Measurements from ENCODE around the gene SCARB1.

Gene SCARB1

DNA sequence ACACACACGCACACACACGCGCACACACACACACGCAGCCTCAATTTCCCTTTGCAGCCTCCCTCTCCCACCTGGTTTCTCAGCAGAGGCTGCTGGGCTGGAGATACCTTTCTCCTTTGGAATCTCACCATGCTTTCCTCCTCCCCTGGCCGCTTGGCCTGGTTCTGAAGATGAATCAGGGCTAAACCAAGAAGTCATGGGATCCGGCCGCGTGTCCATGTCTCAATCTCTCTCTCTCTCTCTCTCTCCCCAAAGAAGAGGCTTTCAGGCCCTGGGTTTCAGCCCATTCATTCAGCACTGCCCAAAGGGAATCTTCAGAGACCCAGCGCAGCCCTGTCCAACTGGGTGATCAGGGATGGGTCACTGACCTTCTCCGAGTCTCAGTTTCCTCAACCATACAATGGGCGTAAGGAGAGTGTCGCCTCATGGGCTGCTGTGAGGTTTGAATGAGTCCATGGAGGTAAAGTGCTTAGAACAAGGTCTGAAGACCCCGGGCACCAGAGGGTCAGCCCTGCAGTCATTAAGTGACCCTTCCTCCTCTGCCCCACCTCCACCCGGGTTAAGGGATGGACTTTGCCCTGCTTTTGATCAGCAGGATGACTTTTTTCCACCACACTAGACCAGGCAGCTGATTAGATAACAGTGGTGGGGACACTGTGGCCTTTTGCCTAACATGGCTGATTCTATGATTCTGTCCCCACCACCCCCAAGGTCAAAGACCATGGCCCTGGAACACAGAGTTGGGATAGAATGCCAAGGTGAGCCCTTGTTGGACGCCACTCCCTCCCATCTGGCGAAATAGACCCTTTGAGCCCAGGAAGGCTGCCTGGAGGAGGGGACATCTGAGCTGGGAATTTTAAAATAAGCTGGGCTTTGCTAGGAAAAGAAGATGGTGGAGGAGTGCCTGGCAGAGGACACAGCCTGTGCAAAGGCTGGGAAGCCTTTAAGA, 42.1 kb downstream of the SCARB1 start:
- DNase-seq (ENCODE audit: low read depth), result no peak

DNA sequence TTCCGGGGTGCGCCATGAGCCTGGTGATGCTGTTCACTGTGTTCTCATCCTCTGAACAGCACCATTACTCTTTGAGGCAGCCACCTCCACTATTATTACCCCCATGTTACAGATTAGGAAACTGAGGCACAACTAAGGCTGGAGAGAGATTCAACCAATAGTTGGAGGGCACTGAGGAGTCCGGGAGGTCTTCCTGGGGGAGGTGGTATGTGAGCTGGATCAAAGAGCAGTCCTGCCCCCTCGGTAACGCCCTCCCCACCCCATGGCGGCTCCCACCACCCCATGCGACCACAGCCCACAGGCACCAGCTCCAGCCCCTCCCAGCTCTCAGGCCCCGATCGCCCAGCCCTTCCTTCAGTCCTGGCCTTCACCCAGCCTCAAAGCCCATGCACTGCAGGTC, 43.5 kb downstream of the SCARB1 start:
- DNase-seq (ENCODE audit: low read depth), result no peak

DNA sequence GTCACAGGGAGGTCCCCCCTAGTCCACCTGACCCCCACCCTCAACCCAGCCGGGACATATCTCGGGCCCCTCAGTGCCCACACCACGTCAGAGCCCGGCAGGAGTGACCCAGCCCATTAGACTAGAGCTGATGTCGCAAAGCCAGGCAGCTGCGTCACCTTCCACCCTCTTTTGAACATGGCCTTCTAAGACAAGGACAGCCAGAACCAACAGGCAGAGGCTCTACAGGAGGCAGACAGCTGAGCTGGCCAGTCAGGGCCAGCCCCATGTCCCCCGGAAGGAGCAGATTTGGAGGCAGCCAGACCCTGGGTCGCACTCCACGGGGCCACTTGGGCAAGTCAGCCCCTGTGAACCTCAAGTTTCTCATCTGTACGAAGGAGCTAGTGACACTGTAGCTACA, 44.1 kb downstream of the SCARB1 start:
- no peak for DNase-seq (ENCODE audit: low read depth)

DNA sequence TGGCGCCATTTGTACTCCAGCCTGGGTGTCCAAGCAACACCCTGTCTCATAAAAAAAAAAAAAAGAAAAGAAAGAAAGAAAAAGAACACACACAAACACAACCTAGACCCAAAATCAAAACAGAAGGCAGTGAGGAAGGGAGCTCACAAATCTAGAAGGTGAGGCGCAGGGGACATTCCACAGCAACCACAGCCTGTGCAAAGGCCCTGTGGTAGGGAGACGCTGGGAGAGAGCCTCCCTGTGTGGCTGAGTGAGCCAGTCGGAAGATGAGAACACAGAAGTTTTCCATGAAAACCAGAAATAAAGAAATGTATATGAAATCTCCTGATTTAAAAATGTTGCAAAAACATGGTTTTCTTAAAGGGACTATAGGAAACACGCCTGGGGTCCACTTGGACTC, 44.6 kb downstream of the SCARB1 start:
- DNase-seq (ENCODE audit: low read depth), result no peak

DNA sequence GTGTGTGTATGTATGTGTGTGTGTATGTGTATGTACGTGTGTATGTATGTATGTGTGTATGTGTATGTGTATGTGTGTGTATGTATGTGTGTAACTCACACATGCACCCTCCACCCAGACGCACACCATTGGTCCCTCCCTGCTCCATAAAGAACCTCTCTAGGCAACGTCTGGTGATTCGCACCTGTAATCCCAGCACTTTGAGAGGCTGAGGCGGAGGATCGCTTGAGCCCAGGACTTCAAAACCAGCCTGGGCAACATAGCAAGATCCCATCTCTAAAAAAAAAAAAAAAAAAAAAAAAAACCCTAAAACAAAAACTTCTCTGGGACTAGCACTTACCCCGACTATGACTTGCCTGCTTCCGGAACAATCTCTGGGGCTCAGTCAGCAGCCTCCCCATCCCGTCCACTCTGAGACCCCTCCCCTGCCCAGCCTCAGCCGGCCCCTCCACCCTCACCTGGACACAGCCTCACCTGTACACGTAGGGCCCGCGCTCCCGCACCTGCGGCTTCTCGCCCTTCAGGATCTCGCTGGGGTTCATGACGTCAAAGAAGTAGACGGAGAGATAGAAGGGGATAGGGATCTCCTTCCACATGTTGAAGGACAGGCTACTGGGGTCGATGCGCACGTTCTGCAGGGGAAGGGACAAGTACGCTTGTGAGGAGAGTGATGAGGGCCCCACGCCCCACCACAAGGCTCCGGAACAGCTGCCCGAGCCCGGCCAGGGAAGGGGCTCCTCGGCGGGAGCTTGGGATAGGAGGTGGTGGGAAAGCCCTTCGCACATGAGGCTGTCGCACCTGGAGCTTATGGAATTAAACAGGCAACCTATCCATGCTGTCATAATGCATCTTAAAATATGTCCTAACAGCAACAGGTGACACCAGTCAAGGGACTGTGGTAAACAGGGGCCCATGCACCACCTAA, 46.3 kb downstream of the SCARB1 start:
- DNase-seq (ENCODE audit: low read depth), result no peak

DNA sequence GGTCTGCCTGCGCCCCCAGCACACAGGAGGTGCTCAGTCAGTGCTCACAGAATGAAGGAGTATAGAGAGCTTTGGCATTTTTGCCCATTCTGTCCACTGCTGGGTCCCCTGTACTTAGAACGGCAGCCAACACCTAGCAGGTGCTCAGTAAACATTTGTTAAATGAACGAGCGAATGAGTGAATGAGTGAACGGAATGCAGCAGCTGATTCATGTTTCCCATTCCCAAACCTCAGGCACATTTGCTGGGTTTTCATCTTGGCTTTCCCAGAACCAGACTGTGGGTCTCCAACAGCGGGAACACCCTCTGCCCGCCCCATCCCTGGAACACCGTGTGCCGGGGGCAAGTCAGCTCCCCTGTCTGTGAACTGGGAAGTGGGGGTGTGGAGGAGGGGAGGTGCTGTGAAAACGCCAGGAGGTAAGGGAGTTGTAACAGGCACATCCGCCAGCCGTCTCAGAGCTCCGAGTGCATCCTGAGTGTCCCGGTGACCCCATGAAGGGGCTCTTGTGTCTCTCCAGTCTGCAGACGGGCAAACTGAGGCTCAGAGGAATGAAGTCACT, 47.3 kb downstream of the SCARB1 start:
- no peak for DNase-seq (ENCODE audit: low read depth)

DNA sequence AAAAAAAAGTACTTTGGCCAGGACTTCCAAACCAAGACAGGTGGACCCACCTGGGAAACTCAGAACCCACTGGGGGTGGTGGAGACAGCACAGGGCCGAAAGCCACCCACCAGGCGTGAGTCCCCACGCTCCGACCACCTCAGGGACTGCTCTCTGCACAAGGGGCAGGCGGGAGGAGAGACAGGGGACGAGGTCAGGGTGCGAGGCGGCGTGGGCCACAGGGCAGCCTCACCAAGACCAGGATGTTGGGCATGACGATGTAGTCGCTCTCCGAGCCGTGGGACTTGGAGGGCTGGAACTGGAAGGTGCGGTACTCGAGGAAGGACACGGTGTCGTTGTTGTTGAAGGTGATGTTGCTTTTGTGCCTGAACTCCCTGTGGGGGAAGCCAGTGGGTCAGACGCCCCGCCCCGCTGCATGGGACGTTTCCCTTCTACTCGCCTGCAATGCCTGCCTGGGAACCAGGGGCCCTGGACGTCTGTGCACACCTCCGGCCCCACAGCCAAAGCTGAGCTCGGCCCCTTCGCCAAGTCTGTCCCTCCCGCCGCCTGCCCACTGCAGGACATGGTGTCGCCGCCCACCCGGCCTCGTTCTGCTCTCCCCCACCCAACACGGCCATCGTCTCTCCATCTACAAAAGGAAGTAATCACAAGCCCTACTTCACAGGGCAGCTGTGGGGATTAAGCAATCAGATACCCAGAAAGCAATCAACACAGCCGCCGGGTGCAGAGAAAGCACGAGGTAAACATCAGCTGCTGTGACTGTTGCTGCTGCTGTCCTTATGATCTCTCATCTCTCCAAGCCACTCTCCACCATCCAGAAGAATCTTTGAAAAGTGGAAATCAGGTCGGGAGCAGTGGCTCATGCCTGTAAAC, 48.7 kb downstream of the SCARB1 start:
- DNase-seq (ENCODE audit: low read depth), result no peak

DNA sequence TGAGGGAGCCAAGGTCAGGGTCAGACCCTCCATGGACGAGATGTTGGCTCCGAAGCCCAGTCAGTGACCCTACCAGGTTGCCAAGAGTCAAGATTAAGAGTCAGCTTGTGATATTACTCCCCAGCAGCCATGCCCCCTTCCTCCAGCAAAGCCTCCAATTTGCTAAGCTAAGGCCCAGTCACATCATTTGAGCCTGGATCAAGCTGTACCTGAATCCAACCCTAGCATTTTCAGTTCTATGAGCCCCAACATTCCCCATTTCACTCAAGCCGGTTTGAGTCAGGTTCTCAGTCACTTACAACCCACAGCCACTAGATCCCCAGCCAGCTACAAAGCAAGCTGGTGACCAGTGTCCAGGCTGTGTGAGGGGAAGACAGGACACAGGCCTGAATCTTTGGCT, 49.9 kb downstream of the SCARB1 start:
- DNase-seq (ENCODE audit: low read depth), result no peak

DNA sequence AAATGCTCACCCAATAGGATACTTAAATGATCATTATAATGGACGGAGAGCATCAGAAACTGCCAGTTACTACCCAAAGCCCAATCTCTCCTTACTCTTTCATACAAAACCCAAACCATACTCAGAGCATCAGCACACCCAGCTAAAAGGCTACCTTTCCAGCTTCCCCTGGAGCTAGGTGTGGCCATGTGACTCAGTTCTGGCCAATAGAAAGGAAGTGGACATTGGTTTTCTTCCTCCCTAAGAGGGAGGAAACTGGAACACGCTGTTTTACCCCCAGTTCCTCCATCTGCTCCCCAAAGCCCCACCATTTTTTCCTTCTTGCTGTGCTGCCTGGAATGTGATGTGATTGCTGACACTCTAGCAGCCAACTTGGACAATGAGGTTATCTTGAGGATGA, 50.7 kb downstream of the SCARB1 start:
- no peak for DNase-seq (ENCODE audit: low read depth)

DNA sequence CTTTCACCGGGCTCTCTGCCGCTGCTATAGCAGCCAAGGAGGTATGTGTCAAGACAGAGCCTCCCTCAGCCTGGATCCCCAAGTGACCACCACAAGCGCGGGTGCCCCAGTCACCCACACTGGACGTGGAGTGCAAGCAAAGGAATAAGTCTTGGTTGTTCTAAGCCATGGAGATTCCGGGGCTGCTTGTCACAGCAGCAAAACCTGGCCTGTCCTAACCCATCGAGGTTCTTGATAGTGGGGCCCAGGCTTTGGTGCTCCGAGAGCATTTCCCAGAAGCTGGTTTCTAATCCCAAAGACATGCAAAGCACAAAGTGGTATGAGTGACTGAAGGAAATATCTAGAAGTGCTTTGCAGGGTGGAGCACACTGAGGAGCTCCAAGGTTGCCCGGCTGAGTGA, 51.3 kb downstream of the SCARB1 start:
- no peak for DNase-seq (ENCODE audit: low read depth)

DNA sequence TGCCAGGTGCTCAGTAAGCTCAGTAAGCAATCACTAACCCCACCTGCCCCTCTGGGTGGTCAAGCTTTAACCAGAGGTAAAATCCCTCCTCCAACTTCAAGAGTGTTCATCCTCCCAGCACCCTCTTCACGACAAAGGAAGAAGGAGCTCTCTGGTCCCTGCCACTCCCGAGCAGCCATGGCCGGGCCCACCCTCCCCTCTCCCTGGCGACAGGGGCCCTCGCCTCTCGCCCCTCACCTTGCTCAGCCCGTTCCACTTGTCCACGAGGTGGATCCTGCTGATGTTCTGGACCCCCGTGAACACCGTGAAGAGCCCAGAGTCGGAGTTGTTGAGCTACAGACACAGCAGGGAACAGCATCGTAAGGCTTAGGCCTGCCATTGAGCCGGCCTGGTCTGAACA, 52.0 kb downstream of the SCARB1 start:
- DNase-seq (ENCODE audit: low read depth), result no peak

DNA sequence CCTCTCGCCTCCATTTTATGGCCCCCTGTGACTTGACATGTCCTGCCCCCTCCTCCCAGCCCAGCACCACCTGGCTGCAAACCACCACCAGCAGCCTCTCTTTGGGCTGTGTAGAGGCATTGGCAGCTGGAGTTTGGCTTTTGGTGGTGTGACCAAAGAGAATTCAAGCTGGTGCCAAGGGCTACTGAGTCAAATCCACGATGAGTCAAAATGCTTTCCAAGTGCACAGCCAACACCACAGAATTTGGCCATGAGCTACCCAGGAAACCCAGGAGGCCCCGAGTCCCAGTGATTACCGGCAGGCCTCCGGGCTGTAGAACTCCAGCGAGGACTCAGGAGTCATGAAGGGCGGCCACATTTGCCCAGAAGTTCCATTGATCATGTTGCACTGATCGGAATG, 53.8 kb downstream of the SCARB1 start:
- peak; percentile 72 for DNase-seq (ENCODE audit: low read depth)

DNA sequence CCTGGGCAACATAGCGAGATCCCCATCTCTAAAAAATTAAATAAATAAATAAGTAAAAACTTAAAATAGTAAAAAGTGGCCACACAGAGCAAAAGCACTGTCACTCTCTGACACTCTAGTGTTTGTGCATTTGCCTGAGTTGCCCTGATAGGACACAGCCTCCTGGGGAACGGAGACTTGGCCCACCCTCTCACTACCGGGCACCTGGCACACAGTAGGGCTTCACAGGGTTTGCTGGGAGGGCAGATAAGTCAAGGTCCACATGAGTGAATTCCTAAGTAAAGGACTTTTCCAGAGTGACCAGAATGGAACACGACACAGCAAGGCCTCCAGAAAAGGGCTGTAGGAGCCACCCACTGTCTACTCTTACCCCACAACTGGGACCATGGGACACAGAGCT, 54.3 kb downstream of the SCARB1 start:
- DNase-seq (ENCODE audit: low read depth), result no peak

DNA sequence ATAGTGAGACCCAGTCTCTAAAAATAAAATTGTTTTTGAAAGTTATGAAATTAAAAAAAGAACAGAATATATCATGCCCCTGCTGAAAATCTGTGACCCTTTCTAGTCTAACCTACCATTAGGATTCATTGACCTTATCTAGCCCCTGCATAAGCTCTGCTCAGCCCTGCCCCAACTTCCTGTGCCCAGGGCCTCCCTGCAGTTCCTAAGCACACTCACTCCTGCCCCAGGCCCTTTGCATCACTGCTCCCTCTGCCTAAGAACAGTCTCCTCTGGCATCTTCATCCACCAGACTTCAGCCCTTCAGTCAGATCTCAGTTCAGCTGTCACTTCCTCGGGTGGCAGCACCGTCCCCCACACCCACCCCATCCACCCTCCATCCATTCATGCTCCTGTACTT, 55.4 kb downstream of the SCARB1 start:
- DNase-seq (ENCODE audit: low read depth), result no peak

DNA sequence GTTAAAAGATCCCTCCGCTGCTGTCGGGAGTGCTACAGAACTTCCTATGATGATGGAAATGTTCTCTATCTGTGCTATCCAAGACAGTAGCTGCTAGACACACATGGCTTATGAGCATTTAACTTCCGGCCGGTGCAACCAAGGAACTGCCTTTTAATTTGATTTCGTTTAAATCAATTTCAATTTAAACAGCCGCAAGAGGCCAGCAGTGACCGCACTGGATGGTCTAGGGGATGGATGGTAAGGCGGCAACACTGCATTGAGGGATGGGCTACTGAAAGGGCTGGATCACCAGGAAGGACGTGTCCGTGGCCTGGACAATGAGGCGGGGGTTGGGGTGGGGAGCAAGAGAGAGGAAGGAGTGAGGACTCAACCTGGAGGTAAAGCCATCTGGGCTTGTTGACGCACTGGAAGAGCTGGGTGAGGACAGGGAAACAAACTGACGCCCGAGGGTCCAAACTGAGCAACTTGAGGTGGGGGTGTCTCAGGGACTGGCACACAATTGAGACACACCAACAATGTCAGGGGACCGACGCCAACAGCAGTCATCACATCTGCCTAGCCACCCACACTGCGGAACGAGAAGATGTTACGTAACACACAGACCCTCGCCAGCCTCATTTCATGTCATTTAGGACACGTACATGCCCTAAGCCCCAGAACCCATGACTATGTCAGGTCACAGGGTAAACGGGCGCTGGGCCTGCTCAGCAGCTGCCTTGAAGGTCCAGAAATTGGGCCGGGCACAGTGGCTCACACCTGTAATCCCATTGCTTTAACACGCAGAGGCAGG, 57.6 kb downstream of the SCARB1 start:
- DNase-seq (ENCODE audit: low read depth), result no peak

DNA sequence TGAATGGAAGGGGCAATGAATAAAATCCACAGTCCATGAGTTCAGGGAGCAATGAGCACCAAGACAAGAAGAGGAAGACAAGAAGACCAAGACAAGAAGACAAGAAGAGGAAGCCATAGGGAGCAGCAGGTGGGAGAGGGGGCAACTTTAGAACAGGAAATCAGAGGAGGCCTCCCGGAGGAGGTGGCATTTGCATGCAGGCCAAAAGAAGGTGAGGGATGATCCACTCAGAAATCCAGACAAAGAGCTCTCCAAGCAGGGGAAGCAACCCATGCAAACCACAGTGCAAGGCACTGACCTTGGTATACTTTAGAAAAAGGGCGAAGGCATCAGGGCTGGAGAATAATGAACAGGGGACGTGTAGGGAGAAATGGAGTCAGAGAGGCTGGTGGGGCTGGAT, 58.6 kb downstream of the SCARB1 start:
- no peak for DNase-seq (ENCODE audit: low read depth)

DNA sequence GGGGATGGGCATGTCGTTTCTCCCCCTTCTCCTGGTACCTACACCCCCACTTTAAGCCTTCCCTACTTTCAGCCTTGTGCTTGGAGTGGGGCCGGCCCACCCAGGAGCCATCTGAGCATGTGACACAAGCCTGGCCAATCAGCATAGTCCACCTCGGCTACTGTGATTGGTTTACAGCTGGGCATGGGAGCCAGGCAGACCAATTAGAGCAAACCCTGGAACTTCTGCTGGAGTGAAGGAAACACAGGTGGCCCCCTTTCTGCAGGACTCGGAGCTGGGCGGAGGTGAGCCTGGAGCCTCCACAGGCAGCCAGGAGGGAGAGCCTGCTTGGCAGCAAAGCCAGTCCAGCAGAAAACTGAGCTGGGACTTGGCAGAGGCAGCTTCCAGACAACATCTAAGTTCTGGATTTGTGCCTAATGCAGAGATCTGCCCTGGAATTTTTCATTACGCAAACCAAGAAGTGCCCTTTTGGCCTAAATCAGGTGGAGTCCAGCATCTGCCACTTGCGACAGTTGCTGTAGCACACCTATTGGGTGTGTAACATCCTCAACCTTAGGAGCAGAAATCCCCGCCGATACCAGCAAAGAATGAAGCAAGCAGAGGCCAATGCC, 59.5 kb downstream of the SCARB1 start:
- DNase-seq (ENCODE audit: low read depth), result no peak

DNA sequence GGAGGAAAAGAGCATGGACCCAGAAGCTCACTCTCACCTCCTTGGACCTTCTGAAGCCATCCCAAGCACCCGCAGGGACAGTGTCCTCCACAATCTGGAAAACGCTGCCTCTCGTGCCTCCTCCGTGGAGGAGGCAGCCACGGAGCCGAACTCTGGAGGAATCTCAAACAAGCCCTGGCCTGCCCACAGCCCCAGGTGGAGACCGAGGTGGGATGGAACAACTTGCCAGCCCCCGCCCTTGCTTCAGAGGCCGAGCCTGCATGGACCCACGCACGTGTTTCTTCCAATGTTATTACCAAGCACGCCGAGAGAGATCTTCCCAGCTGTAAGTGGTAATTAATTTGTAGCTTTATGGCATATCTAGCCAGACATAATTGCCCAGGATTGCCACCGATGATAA, 61.3 kb downstream of the SCARB1 start:
- no peak for DNase-seq (ENCODE audit: low read depth)

DNA sequence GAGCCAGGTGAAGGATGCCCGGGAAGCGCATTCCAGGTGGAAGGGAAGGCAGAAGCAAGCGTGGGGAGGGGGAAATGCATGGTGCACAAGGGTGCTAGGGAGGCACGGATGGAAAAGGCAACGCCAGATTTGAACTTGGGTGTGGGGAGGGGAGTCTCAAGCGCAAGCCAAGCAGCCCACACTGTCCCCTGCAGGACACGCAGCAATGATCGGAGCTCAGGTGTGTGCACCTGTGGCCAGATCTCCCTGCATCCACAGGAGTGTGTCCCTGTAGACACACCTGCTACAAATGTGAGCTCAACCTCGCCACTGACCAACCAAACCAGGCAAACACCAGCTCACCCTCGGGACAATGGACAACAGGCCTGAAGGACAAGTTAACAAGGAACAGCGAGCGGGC, 63.2 kb downstream of the SCARB1 start:
- no peak for DNase-seq (ENCODE audit: low read depth)

DNA sequence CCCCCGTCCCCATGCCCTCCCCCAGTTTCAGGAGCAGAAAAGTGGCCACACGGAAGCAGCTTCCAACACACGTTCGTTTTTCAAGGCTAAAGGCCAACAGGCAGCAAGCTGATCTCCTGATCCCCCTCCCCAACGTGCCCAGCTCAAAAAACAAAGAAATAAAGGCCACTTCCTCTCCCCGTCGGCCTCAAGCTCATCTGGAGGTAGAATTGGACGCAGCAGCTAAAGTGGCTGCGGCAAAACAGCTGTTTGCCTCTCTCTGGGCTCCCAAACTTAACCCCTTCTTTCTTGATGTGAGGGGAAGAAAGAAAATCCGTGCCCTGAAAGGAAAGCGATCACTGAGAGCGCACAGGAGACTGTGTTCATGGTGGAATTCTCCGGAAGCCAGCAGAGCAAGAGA, 66.3 kb downstream of the SCARB1 start:
- DNase-seq (ENCODE audit: low read depth), result no peak

Measured in stromal cell of bone marrow (primary cell).